NCI-H1436 (cell line): ENCODE measurements around the gene KCNIP1.
A peak's percentile ranks its signal among the peaks of the same experiment; 100 is the strongest.
"Not testable (repeated sequence)": the region's sequence is repeated elsewhere in the genome, so short reads cannot be mapped to it uniquely, and the experiment has no call there.

Source experiments
- DNase-seq: peaks from one replicate; lab custom pipeline; 2025; lab: John Stamatoyannopoulos, UW

Gene KCNIP1

GRCh38 chr5:170536525-170536924, 32.7 kb downstream of the KCNIP1 start:
- no peak for DNase-seq

- DNase-seq = no peak
These were observed 33.8 kb downstream of the KCNIP1 start for GRCh38 chr5:170537451-170538095.

GRCh38 chr5:170538096-170538465, 34.3 kb downstream of the KCNIP1 start:
- no peak for DNase-seq

- no peak for DNase-seq
These were observed 35.1 kb downstream of the KCNIP1 start for GRCh38 chr5:170538696-170539586.

GRCh38 chr5:170540271-170540670, 36.5 kb downstream of the KCNIP1 start:
- DNase-seq = no peak

- no peak for DNase-seq
These were observed 37.4 kb downstream of the KCNIP1 start for GRCh38 chr5:170541146-170541769.

- no peak for DNase-seq
These were observed 39.0 kb downstream of the KCNIP1 start for GRCh38 chr5:170542691-170543293.

- DNase-seq = no peak
These were observed 41.5 kb downstream of the KCNIP1 start for GRCh38 chr5:170545313-170545712.

GRCh38 chr5:170545811-170546210, 42.0 kb downstream of the KCNIP1 start:
- no peak for DNase-seq

- no peak for DNase-seq
These were observed 42.5 kb downstream of the KCNIP1 start for GRCh38 chr5:170546282-170546681.

- not testable (repeated sequence) for DNase-seq
These were observed 46.6 kb downstream of the KCNIP1 start for GRCh38 chr5:170550382-170550781.

- no peak for DNase-seq
These were observed 47.3 kb downstream of the KCNIP1 start for GRCh38 chr5:170551076-170551475.

GRCh38 chr5:170551622-170552021, 47.8 kb downstream of the KCNIP1 start:
- DNase-seq = no peak

GRCh38 chr5:170552621-170553115, 48.8 kb downstream of the KCNIP1 start:
- DNase-seq = no peak

- DNase-seq = no peak
These were observed 49.4 kb downstream of the KCNIP1 start for GRCh38 chr5:170553218-170553617.

GRCh38 chr5:170554521-170555267, 50.9 kb downstream of the KCNIP1 start:
- DNase-seq = peak; percentile 3

- DNase-seq = no peak
These were observed 53.5 kb downstream of the KCNIP1 start for GRCh38 chr5:170557314-170557713.

- no peak for DNase-seq
These were observed 55.5 kb downstream of the KCNIP1 start for GRCh38 chr5:170559296-170559695.

- no peak for DNase-seq
These were observed 57.1 kb downstream of the KCNIP1 start for GRCh38 chr5:170560938-170561337.

GRCh38 chr5:170562166-170562874, 58.5 kb downstream of the KCNIP1 start:
- DNase-seq = no peak

- no peak for DNase-seq
These were observed 59.0 kb downstream of the KCNIP1 start for GRCh38 chr5:170562875-170563228.
